ES-I3 (cell line): ENCODE data around the gene CHCT1.

Experiments
- H3K36me3 ChIP-seq: 2 replicates; pipeline ENCODE4 v1.6.1; 2013; ENCODE audit warnings: mild to moderate bottlenecking, low read length, control low read depth, moderate library complexity; ENCODE audit not compliant: insufficient read depth
- H3K4me1 ChIP-seq: 2 replicates; pipeline ENCODE4 v1.6.1; 2013; ENCODE audit warnings: mild to moderate bottlenecking, control low read depth, low read length; ENCODE audit not compliant: insufficient read depth
- H3K9ac ChIP-seq: 2 replicates; pipeline ENCODE4 v1.6.1; 2013; ENCODE audit warnings: low read depth, mild to moderate bottlenecking, low read length, moderate library complexity
- H3K9me3 ChIP-seq: 2 replicates; pipeline ENCODE4 v1.6.1; 2013; ENCODE audit warnings: mild to moderate bottlenecking, low read length, moderate library complexity; ENCODE audit not compliant: control insufficient read depth, insufficient read depth

CHCT1 gene

DNA sequence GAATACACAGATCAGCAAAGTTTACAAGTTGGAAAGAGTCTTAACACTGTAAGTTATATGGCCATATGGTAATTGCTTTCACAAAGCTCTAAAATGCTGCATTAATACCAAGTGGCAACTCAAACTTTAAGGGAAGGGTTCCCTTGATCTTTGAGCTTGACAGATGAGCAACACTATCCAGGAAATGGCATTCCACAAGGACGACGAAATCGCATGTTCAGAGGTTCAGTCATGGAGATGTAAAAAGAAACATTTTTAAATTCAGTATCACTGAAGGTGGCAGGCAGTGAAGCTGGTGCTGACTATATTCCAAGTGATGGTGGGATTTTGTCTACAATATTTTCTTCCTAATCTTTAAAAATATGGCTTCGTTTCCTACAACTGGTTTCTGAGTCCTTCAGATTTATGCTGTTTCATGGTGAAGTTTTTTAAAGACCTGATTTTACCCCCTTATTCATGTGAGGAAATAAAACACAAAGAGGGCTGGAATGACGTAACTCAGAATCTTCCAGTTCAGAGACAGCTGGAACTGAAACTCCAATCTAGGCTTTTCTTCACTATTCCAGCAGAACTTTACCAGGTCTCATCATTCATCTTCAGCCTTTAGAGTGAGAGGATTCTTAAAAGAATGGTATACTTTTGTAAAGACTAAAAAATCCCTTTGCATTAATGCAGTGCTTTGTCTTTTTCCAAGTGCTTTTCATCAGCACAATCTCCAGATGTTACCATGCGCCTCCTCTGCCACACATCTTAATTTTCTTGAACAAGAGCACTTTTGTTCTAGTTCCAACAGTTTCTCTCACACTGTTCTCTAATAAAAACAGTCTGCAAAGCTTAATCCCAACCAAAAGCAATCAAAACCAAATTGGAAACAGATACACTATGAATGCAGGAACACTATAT is 20.2 kb downstream of the CHCT1 start:
- Histone ChIP-seq H3K36me3 (peaks cover 3% of the 10 kb centered on the region), H3K9ac (no peak overlapping the region), H3K9me3 (no peaks in the 10 kb centered on the region), H3K4me1 (peaks cover 17% of the 10 kb centered on the region)

DNA sequence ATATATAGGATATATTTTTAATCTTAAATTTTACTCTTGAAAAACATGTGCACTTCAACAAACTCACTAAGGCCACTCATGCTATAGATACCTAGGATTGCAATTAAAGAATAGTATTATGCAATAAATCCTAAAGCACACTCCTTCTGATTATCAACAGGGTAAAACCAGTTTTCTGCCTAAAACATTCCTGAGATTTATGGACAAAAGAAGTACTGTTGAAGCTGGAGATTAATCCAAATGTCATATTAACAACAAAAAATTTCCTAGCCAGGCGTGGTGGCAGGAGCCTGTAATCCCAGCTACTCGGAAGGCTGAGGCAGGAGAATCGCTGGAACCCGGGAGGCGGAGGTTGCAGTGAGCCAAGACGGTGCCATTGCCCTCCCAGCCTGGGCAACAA is 21.4 kb downstream of the CHCT1 start:
- no peak overlapping the region for H3K9ac ChIP-seq
- H3K9me3 ChIP-seq: no peaks in the 10 kb centered on the region
- H3K4me1 ChIP-seq: peaks cover 17% of the 10 kb centered on the region
- H3K36me3 ChIP-seq: peaks cover 3% of the 10 kb centered on the region

DNA sequence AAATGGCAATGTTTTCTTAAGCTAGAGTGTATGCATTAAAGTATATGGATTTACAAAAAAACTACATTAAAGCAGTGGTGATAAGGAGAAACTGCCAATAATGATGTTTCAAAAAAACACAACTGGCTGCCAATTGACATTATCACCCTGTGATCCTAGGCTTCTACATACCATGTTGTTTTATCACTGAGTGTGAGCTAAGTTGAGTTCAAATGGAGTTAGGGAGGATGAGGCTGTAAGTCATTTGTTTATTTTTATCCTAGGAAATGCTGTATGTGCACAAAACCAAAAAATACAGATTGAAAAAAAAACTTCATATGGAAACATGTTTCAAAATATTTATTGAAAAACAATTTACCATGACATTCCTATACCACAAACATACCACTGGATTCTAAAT is 22.9 kb downstream of the CHCT1 start:
- Histone ChIP-seq H3K36me3 (peaks cover 3% of the 10 kb centered on the region), H3K9me3 (no peaks in the 10 kb centered on the region), H3K4me1 (peaks cover 11% of the 10 kb centered on the region)

GRCh38 chr17:60447375-60447774 is 25.1 kb downstream of the CHCT1 start:
- Histone ChIP-seq H3K9me3 (no peaks in the 10 kb centered on the region), H3K9ac (no peak overlapping the region), H3K36me3 (peaks cover 3% of the 10 kb centered on the region), H3K4me1 (peaks cover 7% of the 10 kb centered on the region; the same call in 1 of the 2 replicates)

More for the DNA sequence above, 22.9 kb downstream of the CHCT1 start:
- no peak overlapping the region for H3K9ac ChIP-seq

GRCh38 chr17:60451071-60451470 is 28.8 kb downstream of the CHCT1 start:
- no peaks in the 10 kb centered on the region for H3K4me1 ChIP-seq
- H3K9me3 ChIP-seq: no peaks in the 10 kb centered on the region
- peaks cover 10% of the 10 kb centered on the region for H3K36me3 ChIP-seq
- H3K9ac ChIP-seq: no peak overlapping the region

GRCh38 chr17:60451965-60452364 is 29.7 kb downstream of the CHCT1 start:
- Histone ChIP-seq H3K36me3 (peaks cover 10% of the 10 kb centered on the region), H3K4me1 (no peaks in the 10 kb centered on the region)

GRCh38 chr17:60455378-60455777 is 33.1 kb downstream of the CHCT1 start:
- Histone ChIP-seq H3K9ac (no peak overlapping the region), H3K4me1 (no peaks in the 10 kb centered on the region), H3K9me3 (peaks cover 5% of the 10 kb centered on the region; the same call in 1 of the 2 replicates), H3K36me3 (peaks cover 7% of the 10 kb centered on the region; the same call in 1 of the 2 replicates)

More at GRCh38 chr17:60451965-60452364, 29.7 kb downstream of the CHCT1 start:
- Histone ChIP-seq H3K9ac (no peak overlapping the region), H3K9me3 (no peaks in the 10 kb centered on the region)

DNA sequence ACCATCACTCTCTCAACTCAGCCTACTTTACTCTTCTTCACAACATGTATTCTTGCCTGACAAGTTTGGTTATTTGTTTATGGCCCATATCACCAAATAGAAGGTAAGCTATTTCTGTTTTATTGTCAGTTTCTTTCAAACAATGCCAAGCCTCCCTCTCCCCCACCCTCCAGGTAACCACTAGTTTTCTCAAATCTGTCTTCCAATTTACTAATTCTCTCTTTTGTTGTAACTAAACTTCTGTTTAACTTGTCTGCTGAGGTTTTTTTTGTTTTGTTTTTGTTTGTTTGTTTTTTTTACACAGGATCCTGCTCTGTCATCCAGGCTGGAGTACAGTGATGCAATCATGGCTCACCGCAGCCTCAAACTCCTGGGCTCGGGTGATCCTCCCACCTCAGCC is 34.9 kb downstream of the CHCT1 start:
- Histone ChIP-seq H3K9me3 (peaks cover 5% of the 10 kb centered on the region; the same call in 1 of the 2 replicates), H3K36me3 (peaks cover 7% of the 10 kb centered on the region; the same call in 1 of the 2 replicates)

DNA sequence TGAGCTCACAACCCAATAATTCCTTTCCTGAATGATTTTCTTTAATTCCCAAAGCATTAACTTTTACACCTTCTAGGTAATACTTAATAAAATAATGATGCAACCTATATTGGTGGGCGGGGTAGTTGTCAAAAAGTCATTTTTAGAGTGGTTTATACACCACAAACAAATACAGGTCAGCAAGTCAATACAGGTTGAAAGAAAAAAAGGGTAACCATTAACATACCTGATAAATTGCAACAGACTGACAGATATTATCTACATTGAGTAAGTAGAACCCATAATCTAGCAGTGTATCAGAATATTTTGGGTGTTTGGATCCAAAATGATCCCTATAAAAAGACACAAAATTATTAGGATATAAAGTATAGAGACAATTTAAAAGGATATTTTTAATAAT is 39.3 kb downstream of the CHCT1 start:
- peaks cover 5% of the 10 kb centered on the region; the same call in 1 of the 2 replicates for H3K9me3 ChIP-seq
- H3K36me3 ChIP-seq: peaks cover 4% of the 10 kb centered on the region; the same call in 1 of the 2 replicates
- no peak overlapping the region for H3K9ac ChIP-seq
- no peaks in the 10 kb centered on the region for H3K4me1 ChIP-seq

More for the DNA sequence above, 34.9 kb downstream of the CHCT1 start:
- Histone ChIP-seq H3K4me1 (no peaks in the 10 kb centered on the region), H3K9ac (no peak overlapping the region)

GRCh38 chr17:60463157-60463835 is 41.0 kb downstream of the CHCT1 start:
- Histone ChIP-seq H3K9ac (no peak overlapping the region), H3K36me3 (peaks cover 4% of the 10 kb centered on the region; the same call in 1 of the 2 replicates), H3K4me1 (no peaks in the 10 kb centered on the region), H3K9me3 (no peaks in the 10 kb centered on the region)

DNA sequence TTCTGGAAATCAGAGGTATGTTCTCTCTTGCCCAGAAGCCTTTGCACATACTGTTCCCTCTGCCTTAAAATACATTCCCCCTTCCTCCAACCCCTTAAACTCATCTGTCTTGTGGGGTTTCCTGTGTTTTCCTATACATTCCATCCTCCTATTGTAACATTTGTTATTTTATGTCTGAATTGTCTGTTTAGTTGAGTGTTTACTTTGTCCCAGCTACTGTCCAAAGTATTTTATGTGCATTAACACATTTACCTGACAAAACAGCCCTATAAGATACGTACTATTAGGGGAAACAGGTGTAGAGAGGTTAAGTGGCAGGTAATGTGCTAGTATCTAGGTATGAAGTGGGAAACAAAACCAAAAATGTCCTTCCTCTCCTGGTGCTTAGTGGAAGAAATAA is 42.1 kb downstream of the CHCT1 start:
- H3K36me3 ChIP-seq: peaks cover 4% of the 10 kb centered on the region; the same call in 1 of the 2 replicates
- no peak overlapping the region for H3K9ac ChIP-seq
- H3K4me1 ChIP-seq: no peaks in the 10 kb centered on the region
- H3K9me3 ChIP-seq: no peaks in the 10 kb centered on the region

DNA sequence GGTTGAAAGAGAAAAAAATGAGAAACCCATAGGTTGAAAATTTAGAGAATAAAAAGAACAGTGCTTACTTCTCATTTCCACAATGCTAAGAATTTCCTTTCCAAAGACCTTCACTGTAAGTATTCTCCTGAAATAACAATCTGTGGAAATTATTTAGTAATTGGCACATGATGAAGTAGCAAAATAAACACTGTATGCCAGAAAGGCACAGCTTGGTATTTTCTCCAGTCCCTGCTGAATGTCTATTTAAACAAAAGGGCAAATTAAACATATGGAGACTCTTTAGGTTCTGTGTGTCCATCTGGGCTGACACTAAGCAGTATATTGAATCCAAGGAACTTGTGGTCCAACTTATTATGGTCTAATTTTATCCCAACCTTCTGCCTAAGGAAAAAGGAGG is 46.1 kb downstream of the CHCT1 start:
- peaks cover 9% of the 10 kb centered on the region; the same call in 1 of the 2 replicates for H3K36me3 ChIP-seq
- H3K9me3 ChIP-seq: no peaks in the 10 kb centered on the region
- no peaks in the 10 kb centered on the region for H3K4me1 ChIP-seq

GRCh38 chr17:60471451-60471850 is 49.2 kb downstream of the CHCT1 start:
- H3K4me1 ChIP-seq: no peaks in the 10 kb centered on the region
- H3K36me3 ChIP-seq: 0 out of 2 replicates have a peak, but pooled peaks cover 5% of the 10 kb centered on the region
- no peaks in the 10 kb centered on the region for H3K9me3 ChIP-seq
- no peak overlapping the region for H3K9ac ChIP-seq

More for the DNA sequence above, 46.1 kb downstream of the CHCT1 start:
- H3K9ac ChIP-seq: no peak overlapping the region

GRCh38 chr17:60472449-60472848 is 50.2 kb downstream of the CHCT1 start:
- Histone ChIP-seq H3K4me1 (no peaks in the 10 kb centered on the region), H3K9ac (no peak overlapping the region), H3K9me3 (no peaks in the 10 kb centered on the region), H3K36me3 (0 out of 2 replicates have a peak, but pooled peaks cover 5% of the 10 kb centered on the region)
